Keratinocyte (primary cell): ENCODE results near the gene UBE2J2. TPM values are rescaled to one million over a fixed set of nuclear protein-coding genes. Genes with fewer than 3 reads are reported as not detected.

Experiments
- DNase-seq: peaks from one replicate; pipeline ENCODE4 v3.0.0-alpha.2; 2011; ENCODE audit warnings: low read depth, missing footprints, low spot score
- FAIRE-seq: peaks from 2 replicates; lab custom pipeline; 2011; peaks lifted over from hg19 to GRCh38; lab: Jason Lieb, UNC
- H2AFZ ChIP-seq: 2 replicates; pipeline ENCODE4 v1.6.0; 2012; ENCODE audit warnings: low read length, control low read depth, inconsistent platforms; ENCODE audit not compliant: control insufficient read depth
- H3K27ac ChIP-seq: 2 replicates; pipeline ENCODE4 v1.5.1; 2011; ENCODE audit warnings: low read length; ENCODE audit not compliant: control insufficient read depth, insufficient read depth
- H3K27me3 ChIP-seq: 3 replicates; pipeline ENCODE4 v1.6.0; 2011; ENCODE audit warnings: low read length; ENCODE audit not compliant: control insufficient read depth, insufficient read depth; ENCODE audit errors: extremely low read depth
- H3K36me3 ChIP-seq, 2 experiments: 2 replicates in 1 of 2; 3 replicates in 1 of 2; pipeline ENCODE4 v1.5.1; 2011; ENCODE audit warnings: low read length in 2 of 2, mild to moderate bottlenecking in 1 of 2; ENCODE audit not compliant: control insufficient read depth in 2 of 2, insufficient read depth in 2 of 2; ENCODE audit errors: extremely low read depth in 1 of 2
- H3K4me1 ChIP-seq: 3 replicates; pipeline ENCODE4 v1.5.1; 2011; ENCODE audit warnings: low read length; ENCODE audit not compliant: control insufficient read depth, insufficient read depth; ENCODE audit errors: extremely low read depth
- H3K4me2 ChIP-seq: 3 replicates; pipeline ENCODE4 v1.6.0; 2011; ENCODE audit warnings: low read depth, low read length; ENCODE audit not compliant: control insufficient read depth, insufficient read depth; ENCODE audit errors: extremely low read depth
- H3K4me3 ChIP-seq, 3 experiments: fragments of 200-600 bp in 1 of 3; sonication (generic) in 1 of 3; 2 replicates in 2 of 3; 3 replicates in 1 of 3; pipeline ENCODE4 v1.5.1; 2011 to 2016; ENCODE audit warnings: low read length in 3 of 3, mild to moderate bottlenecking in 3 of 3, control low read depth in 2 of 3, inconsistent platforms in 1 of 3, low read depth in 1 of 3, mixed read lengths in 1 of 3, mixed run types in 1 of 3, moderate library complexity in 1 of 3; ENCODE audit not compliant: control insufficient read depth in 2 of 3, insufficient read depth in 2 of 3; ENCODE audit errors: extremely low read depth in 1 of 3
- H3K79me2 ChIP-seq: 2 replicates; pipeline ENCODE4 v1.6.0; 2012; ENCODE audit warnings: low read length; ENCODE audit not compliant: control insufficient read depth, insufficient read depth
- H3K9ac ChIP-seq: 3 replicates; pipeline ENCODE4 v1.6.0; 2011; ENCODE audit warnings: low read length; ENCODE audit not compliant: control insufficient read depth, insufficient read depth; ENCODE audit errors: extremely low read depth
- H3K9me1 ChIP-seq: 3 replicates; pipeline ENCODE4 v1.6.0; 2011; ENCODE audit warnings: low read length; ENCODE audit not compliant: control insufficient read depth, insufficient read depth; ENCODE audit errors: extremely low read depth
- H3K9me3 ChIP-seq: 2 replicates; pipeline ENCODE4 v1.5.1; 2012; ENCODE audit warnings: low read depth, low read length; ENCODE audit not compliant: control insufficient read depth
- H4K20me1 ChIP-seq: 3 replicates; pipeline ENCODE4 v1.6.0; 2011; ENCODE audit warnings: low read length; ENCODE audit not compliant: control insufficient read depth, insufficient read depth; ENCODE audit errors: extremely low read depth
- EZH2 ChIP-seq: IDR thresholded peaks from one replicate; pipeline ENCODE4 v1.6.1; 2012; ENCODE audit warnings: inconsistent platforms, mild to moderate bottlenecking, low read length, moderate library complexity
- dilution Hi-C: fragments of 300-500 bp; cut with MboI; formaldehyde crosslinking; loops from one replicate; pipeline ENCODE4 v1.7.0; 2020; ENCODE audit warnings: low sequenced_read_pairs; ENCODE audit not compliant: extremely low pct_ligation_motif_present
- polyA plus RNA-seq, 5 experiments: library from polyadenylated mRNA; depleted of rRNA in 3 of 5; stranded (reverse) in 3 of 5; stranded (forward) in 1 of 5; unstranded in 1 of 5; fragments of >200 nt; gene quantifications; 1 replicate in 1 of 5; 2 replicates in 3 of 5; 3 replicates in 1 of 5; pipeline versions ENCODE4 v1.2.1 to v1.2.3, GENCODE V29; 2011 to 2012; ENCODE audit warnings: missing spikeins in 2 of 5, low read depth in 1 of 5, low replicate concordance in 1 of 5
- TF ChIP-seq, protein P1 (sequence below), 3 experiments: IDR thresholded peaks in 1 of 3; conservative IDR thresholded peaks in 1 of 3; optimal IDR thresholded peaks in 1 of 3; 2 replicates in 2 of 3; 3 replicates in 1 of 3; pipeline versions ENCODE3 to v1.5.1; 2011; ENCODE audit warnings: low read length in 3 of 3, mild to moderate bottlenecking in 3 of 3, moderate library complexity in 2 of 3, control low read depth in 1 of 3, inconsistent platforms in 1 of 3; ENCODE audit not compliant: insufficient read depth in 2 of 3; ENCODE audit errors: extremely low read depth in 1 of 3

UBE2J2 gene
- polyA plus RNA-seq, 1 donor (not counting 4 experiments of a cell fraction or from before 2014, with no cell fraction given) = 27.0 TPM

- no peak overlapping the region for H3K27ac ChIP-seq
- peaks cover 28% of the 10 kb centered on the region for H3K79me2 ChIP-seq
- peaks cover 5% of the 10 kb centered on the region for H4K20me1 ChIP-seq
- dilution Hi-C loops = no loop called here
- no peak for FAIRE-seq
- no peak overlapping the region for H3K4me3 ChIP-seq
- H3K4me1 ChIP-seq = peaks cover 8% of the 10 kb centered on the region
- no peaks in the 10 kb centered on the region for H3K27me3 ChIP-seq
- H3K4me2 ChIP-seq = no peak overlapping the region
- no peak overlapping the region for H3K9ac ChIP-seq
- DNase-seq = no peak
- no peaks in the 10 kb centered on the region for H3K9me1 ChIP-seq
- TF ChIP-seq, protein P1, sequence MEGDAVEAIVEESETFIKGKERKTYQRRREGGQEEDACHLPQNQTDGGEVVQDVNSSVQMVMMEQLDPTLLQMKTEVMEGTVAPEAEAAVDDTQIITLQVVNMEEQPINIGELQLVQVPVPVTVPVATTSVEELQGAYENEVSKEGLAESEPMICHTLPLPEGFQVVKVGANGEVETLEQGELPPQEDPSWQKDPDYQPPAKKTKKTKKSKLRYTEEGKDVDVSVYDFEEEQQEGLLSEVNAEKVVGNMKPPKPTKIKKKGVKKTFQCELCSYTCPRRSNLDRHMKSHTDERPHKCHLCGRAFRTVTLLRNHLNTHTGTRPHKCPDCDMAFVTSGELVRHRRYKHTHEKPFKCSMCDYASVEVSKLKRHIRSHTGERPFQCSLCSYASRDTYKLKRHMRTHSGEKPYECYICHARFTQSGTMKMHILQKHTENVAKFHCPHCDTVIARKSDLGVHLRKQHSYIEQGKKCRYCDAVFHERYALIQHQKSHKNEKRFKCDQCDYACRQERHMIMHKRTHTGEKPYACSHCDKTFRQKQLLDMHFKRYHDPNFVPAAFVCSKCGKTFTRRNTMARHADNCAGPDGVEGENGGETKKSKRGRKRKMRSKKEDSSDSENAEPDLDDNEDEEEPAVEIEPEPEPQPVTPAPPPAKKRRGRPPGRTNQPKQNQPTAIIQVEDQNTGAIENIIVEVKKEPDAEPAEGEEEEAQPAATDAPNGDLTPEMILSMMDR (optimal IDR thresholded peaks at IDR 0.05 in 1 of 3, IDR thresholded peaks at IDR 0.05 in 1 of 3, conservative IDR thresholded peaks at IDR 0.05 in 1 of 3; ENCODE audit: extremely low read depth in 1 of 3, insufficient read depth in 2 of 3, low read length in 3 of 3) = no peak
- TF ChIP-seq EZH2 = no peak
- no peak overlapping the region for H2AFZ ChIP-seq
- peaks cover 26 to 42% of the 10 kb centered on the region in 2 experiments for H3K36me3 ChIP-seq
- H3K9me3 ChIP-seq = no peaks in the 10 kb centered on the region
Observed at GRCh38 chr1:1221887-1222574, 51.6 kb downstream of the UBE2J2 start.

GRCh38 chr1:1220197-1220596 lies 53.5 kb downstream of the UBE2J2 start:
- dilution Hi-C loops = no loop called here
- no peak overlapping the region for H3K9ac ChIP-seq
- no peaks in the 10 kb centered on the region for H4K20me1 ChIP-seq
- no peak for FAIRE-seq
- peaks cover 8% of the 10 kb centered on the region for H3K4me1 ChIP-seq
- no peak overlapping the region for H3K27ac ChIP-seq
- DNase-seq = no peak
- H3K4me3 ChIP-seq = no peak overlapping the region
- H3K9me1 ChIP-seq = no peaks in the 10 kb centered on the region
- peaks cover 28 to 30% of the 10 kb centered on the region in 2 experiments for H3K36me3 ChIP-seq
- H3K4me2 ChIP-seq = no peak overlapping the region
- H3K79me2 ChIP-seq = peaks cover 10% of the 10 kb centered on the region
- TF ChIP-seq EZH2 = no peak
- TF ChIP-seq, protein P1 (optimal IDR thresholded peaks at IDR 0.05 in 1 of 3, IDR thresholded peaks at IDR 0.05 in 1 of 3, conservative IDR thresholded peaks at IDR 0.05 in 1 of 3; ENCODE audit: extremely low read depth in 1 of 3, insufficient read depth in 2 of 3, low read length in 3 of 3) = no peak
- H3K27me3 ChIP-seq = no peaks in the 10 kb centered on the region
- H2AFZ ChIP-seq = no peak overlapping the region
- no peaks in the 10 kb centered on the region for H3K9me3 ChIP-seq
